Measurements from ENCODE around the gene CAAP1. TPM values are rescaled to one million over a fixed set of nuclear protein-coding genes. Genes with fewer than 3 reads are reported as not detected.
"Not testable (repeated sequence)": the region's sequence is repeated elsewhere in the genome, so short reads cannot be mapped to it uniquely, and the experiment has no call there.

Gene CAAP1
- total and polyA plus RNA-seq, 9 donors: 6.7 to 15.0 (median 10.5) TPM

- Histone ChIP-seq H3K27me3 (no peaks in the 10 kb centered on the region), H3K27ac (no peak overlapping the region), H3K36me3 (no peaks in the 10 kb centered on the region), H3K4me1 (ENCODE audit: insufficient read depth) (peaks cover 5% of the 10 kb centered on the region), H3K9me3 (no peaks in the 10 kb centered on the region), H3K4me3 (no peak overlapping the region)
- TF ChIP-seq, protein P1, sequence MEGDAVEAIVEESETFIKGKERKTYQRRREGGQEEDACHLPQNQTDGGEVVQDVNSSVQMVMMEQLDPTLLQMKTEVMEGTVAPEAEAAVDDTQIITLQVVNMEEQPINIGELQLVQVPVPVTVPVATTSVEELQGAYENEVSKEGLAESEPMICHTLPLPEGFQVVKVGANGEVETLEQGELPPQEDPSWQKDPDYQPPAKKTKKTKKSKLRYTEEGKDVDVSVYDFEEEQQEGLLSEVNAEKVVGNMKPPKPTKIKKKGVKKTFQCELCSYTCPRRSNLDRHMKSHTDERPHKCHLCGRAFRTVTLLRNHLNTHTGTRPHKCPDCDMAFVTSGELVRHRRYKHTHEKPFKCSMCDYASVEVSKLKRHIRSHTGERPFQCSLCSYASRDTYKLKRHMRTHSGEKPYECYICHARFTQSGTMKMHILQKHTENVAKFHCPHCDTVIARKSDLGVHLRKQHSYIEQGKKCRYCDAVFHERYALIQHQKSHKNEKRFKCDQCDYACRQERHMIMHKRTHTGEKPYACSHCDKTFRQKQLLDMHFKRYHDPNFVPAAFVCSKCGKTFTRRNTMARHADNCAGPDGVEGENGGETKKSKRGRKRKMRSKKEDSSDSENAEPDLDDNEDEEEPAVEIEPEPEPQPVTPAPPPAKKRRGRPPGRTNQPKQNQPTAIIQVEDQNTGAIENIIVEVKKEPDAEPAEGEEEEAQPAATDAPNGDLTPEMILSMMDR (IDR thresholded peaks at IDR 0.05): no peak
- TF ChIP-seq EP300 (IDR thresholded peaks at IDR 0.05) (no peak), POLR2A (IDR thresholded peaks at IDR 0.05) (no peak)
- DNase-seq: no peak
- intact Hi-C loops (cut with DNase I): no loop called here
- WGBS, 3 donors: 3 to 11% (median 6%) methylated on average over 6 of the region's 6 CpGs
Measured at GRCh38 chr9:26833792-26834191, 58.8 kb downstream of the CAAP1 start.

DNA sequence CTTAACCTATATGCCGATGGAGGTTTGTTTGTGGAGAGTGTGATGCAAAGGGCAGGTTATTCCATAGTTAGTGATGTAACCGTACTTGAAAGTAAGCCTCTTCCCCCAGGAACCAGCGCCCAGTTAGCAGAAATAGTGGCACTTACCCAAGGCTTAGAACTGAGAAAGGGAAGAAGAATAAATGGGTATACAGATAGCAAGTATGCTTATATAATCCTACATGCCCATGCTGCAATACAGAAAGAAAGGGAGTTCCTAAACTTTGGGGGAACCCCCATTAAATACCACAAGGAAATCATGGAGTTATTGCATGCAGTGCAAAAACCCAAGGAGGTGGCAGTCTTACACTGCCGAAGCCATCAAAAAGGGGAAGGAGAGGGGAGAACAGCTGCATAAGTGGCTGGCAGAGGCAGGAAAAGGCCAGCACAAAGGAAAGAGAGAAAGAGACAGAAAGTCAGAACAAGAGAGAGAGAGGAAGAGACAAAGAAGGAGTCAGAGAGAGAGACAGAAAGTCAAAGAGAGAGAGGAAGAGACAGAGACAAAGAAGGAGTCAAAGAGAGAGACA lies 64.1 kb downstream of the CAAP1 start:
- WGBS, 3 donors: 91 to 94% (median 94%) methylated on average over 4 of the region's 4 CpGs
- H3K9me3 ChIP-seq; intact Hi-C loops (cut with DNase I); DNase-seq; H3K4me1 ChIP-seq (ENCODE audit: insufficient read depth); H3K27me3 ChIP-seq; H3K36me3 ChIP-seq; H3K27ac ChIP-seq; H3K4me3 ChIP-seq: not testable (repeated sequence)

GRCh38 chr9:26814799-26815198 lies 77.8 kb downstream of the CAAP1 start:
- no peaks in the 10 kb centered on the region for H3K4me1 ChIP-seq (ENCODE audit: insufficient read depth)
- no peaks in the 10 kb centered on the region for H3K27me3 ChIP-seq
- no peak for DNase-seq
- no peak overlapping the region for H3K27ac ChIP-seq
- H3K36me3 ChIP-seq: no peaks in the 10 kb centered on the region
- intact Hi-C loops (cut with DNase I): loop anchor here in 1 of 4 donors (5.0 kb wide), 1 partner anchor 52 kb away; no protein-coding TSS in a partner anchor
- no peak overlapping the region for H3K4me3 ChIP-seq
- 70 to 75% (median 73%) methylated on average over 2 of the region's 2 CpGs for WGBS, 3 donors
- H3K9me3 ChIP-seq: no peaks in the 10 kb centered on the region
- TF ChIP-seq, protein P1 (IDR thresholded peaks at IDR 0.05): no peak
- no peak for TF ChIP-seq EP300 (IDR thresholded peaks at IDR 0.05)
- TF ChIP-seq POLR2A (IDR thresholded peaks at IDR 0.05): no peak

GRCh38 chr9:26813247-26813646 lies 79.4 kb downstream of the CAAP1 start:
- no peaks in the 10 kb centered on the region for H3K36me3 ChIP-seq
- no peak overlapping the region for H3K4me3 ChIP-seq
- H3K4me1 ChIP-seq (ENCODE audit: insufficient read depth): no peaks in the 10 kb centered on the region
- intact Hi-C loops (cut with DNase I): loop anchor here in 1 of 4 donors (5.0 kb wide), 1 partner anchor 51 kb away; no protein-coding TSS in a partner anchor
- no peaks in the 10 kb centered on the region for H3K27me3 ChIP-seq
- no peak overlapping the region for H3K27ac ChIP-seq
- no peaks in the 10 kb centered on the region for H3K9me3 ChIP-seq
- TF ChIP-seq, protein P1 (IDR thresholded peaks at IDR 0.05): no peak
- no peak for TF ChIP-seq POLR2A (IDR thresholded peaks at IDR 0.05)
- no peak for TF ChIP-seq EP300 (IDR thresholded peaks at IDR 0.05)
- DNase-seq: no peak

- Histone ChIP-seq H3K9me3 (no peaks in the 10 kb centered on the region), H3K27me3 (no peaks in the 10 kb centered on the region), H3K4me3 (no peak overlapping the region), H3K27ac (no peak overlapping the region), H3K36me3 (no peaks in the 10 kb centered on the region), H3K4me1 (ENCODE audit: insufficient read depth) (no peaks in the 10 kb centered on the region)
- 88 to 96% (median 89%) methylated on average over 3 of the region's 3 CpGs for WGBS, 3 donors
- intact Hi-C loops (cut with DNase I): loop anchor here in 1 of 4 donors (5.0 kb wide), 1 partner anchor 50 kb away; no protein-coding TSS in a partner anchor
- TF ChIP-seq EP300 (IDR thresholded peaks at IDR 0.05) (no peak), POLR2A (IDR thresholded peaks at IDR 0.05) (no peak)
- TF ChIP-seq, protein P1 (IDR thresholded peaks at IDR 0.05): no peak
- DNase-seq: no peak
Measured at GRCh38 chr9:26812217-26812616, 80.4 kb downstream of the CAAP1 start.
